K562 (cell line): ENCODE results near the gene XPR1. TPM values are rescaled to one million over a fixed set of nuclear protein-coding genes. Genes with fewer than 3 reads are reported as not detected.
A peak's percentile ranks its signal among the peaks of the same experiment; 100 is the strongest.

Experiments
- FOXP4 ChIP-seq: sonication (generic); formaldehyde crosslinking; IDR thresholded peaks from 2 replicates; pipeline ENCODE4 v1.8.0; 2022; ENCODE audit warnings: mild to moderate bottlenecking, missing genetic modification reagents, borderline replicate concordance
- KLF16 ChIP-seq: IDR thresholded peaks from 2 replicates; pipeline ENCODE4 v1.6.1; 2016; ENCODE audit warnings: antibody characterized with exemption
- L3MBTL2 ChIP-seq: fragments of 450-650 bp; IDR thresholded peaks from 2 replicates; pipeline ENCODE4 v1.6.1; 2016; ENCODE audit warnings: mild to moderate bottlenecking, moderate library complexity
- MAFF ChIP-seq: IDR thresholded peaks from 2 replicates; pipeline ENCODE4 v1.6.1; 2012; ENCODE audit warnings: low read length, improper control_type of control experiment
- MCM7 ChIP-seq, 2 experiments: fragments of 450-650 bp; IDR thresholded peaks; 2 replicates each; pipeline ENCODE4 v1.6.1; 2016 to 2018
- MTA3 ChIP-seq: fragments of 450-650 bp; formaldehyde crosslinking; IDR thresholded peaks from 2 replicates; pipeline ENCODE4 v1.6.1; 2017; ENCODE audit warnings: mild to moderate bottlenecking, borderline replicate concordance
- NFXL1 ChIP-seq: fragments of 450-650 bp; formaldehyde crosslinking; IDR thresholded peaks from 2 replicates; pipeline ENCODE4 v1.4.0; 2021; ENCODE audit warnings: mild to moderate bottlenecking
- OTX1 ChIP-seq: fragments of 450-650 bp; formaldehyde crosslinking; IDR thresholded peaks from 2 replicates; pipeline ENCODE4 v1.4.0; 2022; ENCODE audit warnings: mild to moderate bottlenecking
- PCBP1 ChIP-seq: fragments of 200-400 bp; formaldehyde crosslinking; IDR thresholded peaks from 2 replicates; pipeline ENCODE4 v1.6.1; 2018; ENCODE audit warnings: mild to moderate bottlenecking, low read depth, low read length; ENCODE audit not compliant: poor library complexity, severe bottlenecking
- SMARCC2 ChIP-seq: fragments of 450-650 bp; IDR thresholded peaks from 2 replicates; pipeline ENCODE4 v1.6.1; 2017; ENCODE audit warnings: antibody characterized with exemption, moderate library complexity, mild to moderate bottlenecking, low read depth
- TCF7 ChIP-seq: sonication (generic); IDR thresholded peaks from 2 replicates; pipeline ENCODE4 v1.6.1; 2016; ENCODE audit warnings: antibody characterized with exemption, borderline replicate concordance
- TCF7L2 ChIP-seq: fragments of 150-350 bp; IDR thresholded peaks from 2 replicates; pipeline ENCODE4 v1.6.1; 2016; ENCODE audit warnings: low read depth, mild to moderate bottlenecking, low read length, moderate library complexity
- XRCC3 ChIP-seq: fragments of 450-650 bp; IDR thresholded peaks from 2 replicates; pipeline ENCODE4 v1.6.1; 2017; ENCODE audit warnings: mild to moderate bottlenecking, moderate library complexity
- ZNF23 ChIP-seq: fragments of 250-450 bp; sonication (Bioruptor Pico); IDR thresholded peaks from 2 replicates; pipeline ENCODE4 v1.4.0; 2020; ENCODE audit warnings: mild to moderate bottlenecking
- ZNF324 ChIP-seq: fragments of 250-450 bp; sonication (Bioruptor Pico); IDR thresholded peaks from 2 replicates; pipeline ENCODE4 v1.4.0; 2020; ENCODE audit warnings: mild to moderate bottlenecking
- ZNF699 ChIP-seq: fragments of 250-450 bp; sonication (Bioruptor Pico); IDR thresholded peaks from 2 replicates; pipeline ENCODE4 v1.8.0; 2021; ENCODE audit warnings: mild to moderate bottlenecking, moderate library complexity; ENCODE audit not compliant: insufficient replicate concordance
- ZSCAN32 ChIP-seq: fragments of 450-650 bp; formaldehyde crosslinking; IDR thresholded peaks from 2 replicates; pipeline ENCODE4 v1.4.0; 2020; ENCODE audit warnings: mild to moderate bottlenecking, moderate library complexity
- polyA plus RNA-seq, 8 experiments: library from polyadenylated mRNA; depleted of rRNA in 4 of 8; stranded (reverse) in 5 of 8; unstranded in 3 of 8; fragments of >200 nt; fragmentation: Nextera tagmentation in 2 of 8; fragmentation: Illumina TruSeq in 1 of 8; extraction: Ambion mirVana in 2 of 8; extraction: Trizol in 1 of 8; gene quantifications; 2 replicates each; pipeline versions ENCODE4 v1.2.1 to v1.2.3, GENCODE V29; 2011 to 2014; ENCODE audit warnings: inconsistent platforms in 1 of 8, missing spikeins in 1 of 8
- total RNA-seq, 7 experiments: library from RNA; depleted of rRNA in 6 of 7; stranded (reverse); fragments of >200 nt in 6 of 7; fragmentation: Illumina TruSeq in 2 of 7; extraction: Trizol in 2 of 7; gene quantifications; 2 replicates each; pipeline versions ENCODE4 v1.2.1 to v1.2.3, GENCODE V29; 2011 to 2021; ENCODE audit warnings: low replicate concordance in 1 of 7
- TF ChIP-seq, protein P1 (sequence below): sonication (generic); formaldehyde crosslinking; IDR thresholded peaks from 2 replicates; pipeline ENCODE4 v1.5.0; 2020; ENCODE audit warnings: missing genetic modification reagents
- TF ChIP-seq, protein P2 (sequence below), 2 experiments: fragments of 250-450 bp in 1 of 2; fragments of 450-650 bp in 1 of 2; sonication (Bioruptor Pico) in 1 of 2; IDR thresholded peaks; 2 replicates each; pipeline versions ENCODE4 v1.6.1 to v1.8.0; 2016 to 2021; ENCODE audit warnings: mild to moderate bottlenecking in 2 of 2, moderate library complexity in 2 of 2, missing compliant biosample characterization in 1 of 2, missing genetic modification characterization in 1 of 2
- TF ChIP-seq, protein P3 (sequence below): fragments of 450-650 bp; formaldehyde crosslinking; IDR thresholded peaks from 2 replicates; pipeline ENCODE4 v1.4.0; 2022; ENCODE audit warnings: missing genetic modification characterization

XPR1 gene
- total and polyA plus RNA-seq, 9 of the 15 experiments (the other 6 are each of a cell fraction or from before 2014, with no cell fraction given): 3.0 to 66.2 (median 38.6) TPM

DNA sequence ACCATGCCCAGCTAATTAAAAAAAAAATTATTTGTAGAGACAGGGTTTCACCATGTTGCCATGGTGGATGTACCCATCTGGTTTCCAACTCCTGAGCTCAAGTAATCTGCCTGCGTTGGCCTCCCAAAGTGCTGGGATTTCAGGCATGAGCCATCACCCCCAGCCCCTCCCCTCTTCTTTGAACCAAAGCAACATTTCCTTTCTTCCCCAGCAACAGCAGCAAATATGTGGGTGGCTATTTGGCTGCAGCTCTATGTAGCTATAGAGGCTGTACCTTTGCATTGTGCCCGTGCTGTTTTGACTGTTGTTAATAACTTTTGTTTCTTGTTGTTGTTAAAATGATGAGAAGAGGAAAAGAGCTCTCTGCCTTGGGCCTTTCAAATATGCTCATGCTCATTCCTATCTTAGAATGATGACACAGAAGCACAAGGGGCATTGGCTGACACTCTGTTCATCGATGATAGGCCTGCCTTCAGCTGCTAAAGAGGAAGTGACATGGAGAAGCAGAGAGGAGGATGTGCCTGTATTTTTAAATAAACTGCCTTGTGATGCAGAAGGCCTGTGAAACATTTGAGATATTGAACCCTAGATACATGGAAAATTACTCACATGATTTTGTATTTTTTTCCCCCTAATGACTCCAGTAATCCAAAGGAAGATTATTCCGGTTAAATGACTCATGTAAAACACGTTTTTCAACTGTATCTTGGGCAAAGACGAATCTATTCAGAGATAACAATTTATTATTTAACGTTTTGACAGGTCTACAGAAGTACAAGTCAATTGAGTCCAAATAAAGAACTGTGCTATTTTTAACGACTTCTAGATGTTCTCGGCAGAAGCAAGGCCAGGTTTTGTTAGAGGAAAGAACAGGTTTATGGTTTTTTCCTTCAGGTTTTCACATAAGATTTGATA is 20.5 kb upstream of the XPR1 start (continued):
- TF ChIP-seq SMARCC2 (peak; percentile 44; the same call in 1 of the 2 replicates), ZNF699 (CRISPR knock-in tag) (no peak), PCBP1 (no peak), XRCC3 (no peak), ZSCAN32 (no peak), MAFF (no peak), NFXL1 (CRISPR knock-in tag) (no peak), ZNF324 (CRISPR knock-in tag) (peak; percentile 40; the same call in 1 of the 2 replicates), L3MBTL2 (peak; percentile 92), FOXP4 (CRISPR knock-in tag) (no peak), TCF7L2 (no peak), ZNF23 (CRISPR knock-in tag) (no peak), KLF16 (peak; percentile 51; the same call in 1 of the 2 replicates), OTX1 (no peak), TCF7 (no peak), MTA3 (peak; percentile 72), MCM7 (IDR thresholded peaks at IDR 0.05) (no peak)
- TF ChIP-seq, protein P1, sequence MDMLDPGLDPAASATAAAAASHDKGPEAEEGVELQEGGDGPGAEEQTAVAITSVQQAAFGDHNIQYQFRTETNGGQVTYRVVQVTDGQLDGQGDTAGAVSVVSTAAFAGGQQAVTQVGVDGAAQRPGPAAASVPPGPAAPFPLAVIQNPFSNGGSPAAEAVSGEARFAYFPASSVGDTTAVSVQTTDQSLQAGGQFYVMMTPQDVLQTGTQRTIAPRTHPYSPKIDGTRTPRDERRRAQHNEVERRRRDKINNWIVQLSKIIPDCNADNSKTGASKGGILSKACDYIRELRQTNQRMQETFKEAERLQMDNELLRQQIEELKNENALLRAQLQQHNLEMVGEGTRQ: no peak
- TF ChIP-seq, protein P2, sequence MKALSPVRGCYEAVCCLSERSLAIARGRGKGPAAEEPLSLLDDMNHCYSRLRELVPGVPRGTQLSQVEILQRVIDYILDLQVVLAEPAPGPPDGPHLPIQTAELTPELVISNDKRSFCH (CRISPR knock-in tag; IDR thresholded peaks at IDR 0.05): no peak
- TF ChIP-seq, protein P2 (tag; IDR thresholded peaks at IDR 0.05): peak; percentile 43; the same call in 1 of the 2 replicates
- TF ChIP-seq, protein P3, sequence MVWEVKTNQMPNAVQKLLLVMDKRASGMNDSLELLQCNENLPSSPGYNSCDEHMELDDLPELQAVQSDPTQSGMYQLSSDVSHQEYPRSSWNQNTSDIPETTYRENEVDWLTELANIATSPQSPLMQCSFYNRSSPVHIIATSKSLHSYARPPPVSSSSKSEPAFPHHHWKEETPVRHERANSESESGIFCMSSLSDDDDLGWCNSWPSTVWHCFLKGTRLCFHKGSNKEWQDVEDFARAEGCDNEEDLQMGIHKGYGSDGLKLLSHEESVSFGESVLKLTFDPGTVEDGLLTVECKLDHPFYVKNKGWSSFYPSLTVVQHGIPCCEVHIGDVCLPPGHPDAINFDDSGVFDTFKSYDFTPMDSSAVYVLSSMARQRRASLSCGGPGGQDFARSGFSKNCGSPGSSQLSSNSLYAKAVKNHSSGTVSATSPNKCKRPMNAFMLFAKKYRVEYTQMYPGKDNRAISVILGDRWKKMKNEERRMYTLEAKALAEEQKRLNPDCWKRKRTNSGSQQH (CRISPR knock-in tag): no peak; the same call in 1 of the 2 replicates
